Measurements from ENCODE around the gene ANKRD65.
"Not testable (repeated sequence)": the region's sequence is repeated elsewhere in the genome, so short reads cannot be mapped to it uniquely, and the experiment has no call there.

The ANKRD65 gene

DNA sequence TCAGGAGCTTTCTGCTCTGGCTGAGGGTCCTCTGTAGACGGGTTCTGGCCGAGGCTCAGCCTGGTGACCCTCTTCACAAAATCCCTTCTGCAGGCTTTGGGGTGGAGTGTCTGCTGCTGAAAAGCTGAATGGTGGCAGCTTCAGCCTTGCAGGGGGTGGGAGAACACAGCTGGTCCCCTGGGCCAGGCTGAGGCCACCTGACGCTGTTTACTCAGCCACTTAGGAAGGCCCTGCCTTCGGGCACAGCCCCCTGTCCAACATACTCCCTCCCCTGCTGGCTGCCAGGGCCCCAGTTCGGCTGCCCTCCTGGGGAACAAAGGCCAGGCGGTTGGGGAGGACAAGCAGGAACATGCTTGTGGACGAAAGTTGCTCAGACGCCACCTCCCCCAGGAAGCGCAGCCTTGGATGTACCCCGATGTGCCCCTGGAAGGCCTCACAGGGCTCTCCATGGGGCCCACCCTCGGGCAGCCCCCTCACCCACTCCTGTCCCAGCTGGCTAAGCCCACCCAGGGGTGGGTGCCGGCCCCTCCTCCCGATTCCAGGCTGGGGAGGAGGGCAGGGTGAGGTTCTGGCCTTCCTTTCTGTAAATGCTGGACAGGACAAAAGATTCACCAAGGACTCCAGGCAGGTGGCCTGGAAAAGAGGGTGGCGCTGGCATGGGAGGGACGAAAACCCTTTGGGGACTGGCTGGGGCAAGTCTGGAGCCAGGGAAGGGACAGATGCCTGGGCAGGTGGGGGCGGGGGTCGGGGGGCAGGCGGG is at the start of gene ANKRD65:
ANKRD65 (minus strand) TSS at position 130 of the 760 bp plus-strand sequence. CDS start 271 bp downstream, outside the sequence.
- DNase-seq = no peak

DNA sequence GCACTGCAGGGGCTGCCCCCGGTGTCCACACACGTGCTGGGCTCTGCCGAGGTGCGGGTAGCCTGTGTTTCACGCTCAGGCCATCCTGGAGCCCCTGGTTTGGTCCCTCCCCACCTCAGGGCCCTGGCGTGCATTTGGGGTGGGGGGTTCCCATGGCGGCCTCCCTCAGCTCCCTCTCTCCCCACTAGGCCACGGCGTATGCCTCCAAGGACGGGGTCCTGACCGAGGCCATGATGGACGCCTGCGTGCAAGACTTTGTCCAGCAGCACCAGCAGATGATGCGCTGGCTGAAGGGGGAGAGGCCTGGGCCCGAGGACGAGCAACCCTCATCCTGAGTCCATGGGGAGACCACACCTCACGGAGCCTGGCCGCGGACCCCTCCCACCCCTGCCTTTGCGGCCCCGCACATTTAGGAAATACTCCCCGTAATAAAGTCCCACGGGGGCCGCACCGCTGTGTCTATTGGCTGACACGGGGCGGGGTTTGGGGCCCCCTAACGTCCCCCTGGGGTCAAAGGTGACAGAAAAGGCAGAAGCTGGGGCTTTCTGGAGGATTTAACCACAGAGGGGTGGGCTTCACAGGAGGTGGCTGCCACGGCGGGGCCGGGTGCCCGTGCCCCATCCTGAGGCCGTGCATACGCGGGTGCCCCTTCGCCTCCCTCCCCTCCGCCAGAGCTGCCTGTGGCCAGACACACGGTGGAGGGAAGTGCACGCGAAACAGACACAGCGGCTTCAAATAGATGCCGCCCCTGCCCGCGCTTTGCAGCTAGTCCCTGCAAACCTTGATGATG is 47.3 kb upstream of the ANKRD65 start:
- not testable (repeated sequence) for DNase-seq

DNA sequence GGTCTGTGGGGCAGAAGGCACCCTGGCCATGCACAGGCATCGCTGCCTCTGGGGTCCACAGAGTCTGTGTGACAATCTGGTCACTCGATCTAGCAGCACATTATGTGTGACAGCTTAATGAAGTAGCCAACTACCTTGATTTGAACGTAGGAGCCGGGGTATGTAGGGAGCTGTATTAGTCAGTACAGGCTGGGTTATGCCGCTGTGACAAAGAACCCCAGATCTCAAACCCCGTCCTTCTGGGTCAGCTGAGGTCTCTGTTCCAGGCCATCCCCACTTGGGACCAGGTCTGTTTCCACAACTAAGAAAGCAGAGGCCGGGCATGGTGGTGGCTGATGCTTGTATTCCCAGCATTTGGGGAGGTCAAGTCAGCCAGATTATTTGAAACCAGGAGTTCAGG is 42.2 kb upstream of the ANKRD65 start:
- DNase-seq = no peak

DNA sequence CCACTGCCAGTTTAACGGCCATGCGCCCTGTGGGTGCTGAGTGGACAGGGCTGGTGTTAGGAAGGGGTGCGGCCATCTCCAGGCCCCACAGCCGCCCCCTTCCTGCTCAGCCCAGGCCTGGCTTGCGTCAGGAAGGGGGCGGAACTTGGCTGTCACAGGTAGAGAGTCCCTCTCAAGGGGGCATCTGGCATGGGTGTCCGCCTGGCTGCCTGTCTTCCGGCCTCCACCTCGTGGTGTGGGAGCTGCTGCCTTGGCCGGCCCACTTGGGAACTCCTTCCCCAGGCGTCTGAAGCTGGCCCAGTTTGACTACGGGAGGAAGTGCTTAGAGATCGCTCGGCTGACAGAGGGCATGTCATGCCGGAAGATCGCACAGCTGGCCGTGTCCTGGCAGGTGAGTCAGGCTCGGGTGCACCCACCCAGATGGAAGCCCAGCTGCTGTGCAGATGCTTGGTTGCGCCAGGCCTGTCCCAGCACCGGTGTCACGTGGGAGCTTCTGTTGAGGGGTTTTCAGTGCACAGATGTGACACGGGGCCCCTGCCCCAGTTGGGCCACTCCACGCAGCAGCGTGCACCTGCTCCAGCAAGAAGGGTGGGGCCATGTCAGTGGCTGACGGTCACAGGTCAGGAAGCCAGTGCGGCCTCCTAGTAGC is 41.4 kb upstream of the ANKRD65 start:
- no peak for DNase-seq

DNA sequence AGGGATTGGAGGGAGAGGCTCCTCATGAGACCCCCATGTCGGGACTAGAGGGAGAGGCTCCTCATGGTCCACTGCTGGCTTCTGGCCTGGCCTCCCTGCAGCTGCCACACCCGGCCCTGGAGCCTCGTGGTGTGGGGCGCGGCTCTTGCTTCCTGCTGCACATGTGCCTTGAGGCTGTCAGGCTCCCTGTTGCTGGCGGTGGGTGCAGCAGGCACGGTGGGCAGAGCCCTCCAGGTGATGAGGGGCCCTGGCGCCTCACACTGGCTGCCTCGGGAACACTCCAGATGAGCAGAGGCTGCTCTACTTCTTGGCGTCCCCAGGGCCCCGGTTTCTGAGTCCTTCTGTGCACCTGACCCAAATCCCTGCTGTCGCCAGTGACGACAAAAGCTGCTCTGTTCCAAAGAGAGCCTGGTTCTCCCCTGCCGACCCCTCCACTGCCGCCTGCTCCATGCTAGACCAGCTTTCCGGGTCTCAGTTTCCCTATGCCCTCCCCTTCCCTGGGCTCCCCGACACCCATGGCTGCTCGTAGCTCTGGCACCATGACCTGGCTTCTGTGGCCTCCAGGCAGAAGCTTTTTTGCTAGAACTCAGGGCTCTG is 40.7 kb upstream of the ANKRD65 start:
- no peak for DNase-seq

GRCh38 chr1:1460540-1461130 is 39.6 kb upstream of the ANKRD65 start:
- DNase-seq = no peak

DNA sequence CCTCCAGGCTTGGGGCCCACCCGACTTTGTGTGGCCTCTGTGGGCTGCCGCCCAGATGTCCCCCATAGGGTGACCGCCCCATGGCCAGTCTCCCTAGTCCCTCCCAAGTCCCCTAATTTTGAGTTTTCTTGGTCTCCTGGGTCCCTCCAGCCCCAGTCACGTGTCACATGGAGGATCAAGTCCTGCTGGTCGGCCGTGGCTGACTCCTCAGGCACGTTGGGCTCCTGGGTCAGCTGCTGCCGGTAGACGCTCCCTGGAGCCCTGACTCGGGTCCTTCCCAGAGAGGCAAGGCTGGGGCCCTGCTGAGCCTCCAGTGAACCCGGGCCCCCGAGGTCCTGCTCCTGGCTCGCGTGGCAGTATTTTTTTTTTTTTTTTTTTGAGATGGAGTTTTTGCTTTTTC is 38.6 kb upstream of the ANKRD65 start:
- DNase-seq = not testable (repeated sequence)

- DNase-seq = not testable (repeated sequence)
Measured at GRCh38 chr1:1459156-1459555, 38.1 kb upstream of the ANKRD65 start.

- DNase-seq = not testable (repeated sequence)
Measured at GRCh38 chr1:1456683-1457255, 35.7 kb upstream of the ANKRD65 start.

GRCh38 chr1:1455934-1456333 is 34.9 kb upstream of the ANKRD65 start:
- DNase-seq = not testable (repeated sequence)

DNA sequence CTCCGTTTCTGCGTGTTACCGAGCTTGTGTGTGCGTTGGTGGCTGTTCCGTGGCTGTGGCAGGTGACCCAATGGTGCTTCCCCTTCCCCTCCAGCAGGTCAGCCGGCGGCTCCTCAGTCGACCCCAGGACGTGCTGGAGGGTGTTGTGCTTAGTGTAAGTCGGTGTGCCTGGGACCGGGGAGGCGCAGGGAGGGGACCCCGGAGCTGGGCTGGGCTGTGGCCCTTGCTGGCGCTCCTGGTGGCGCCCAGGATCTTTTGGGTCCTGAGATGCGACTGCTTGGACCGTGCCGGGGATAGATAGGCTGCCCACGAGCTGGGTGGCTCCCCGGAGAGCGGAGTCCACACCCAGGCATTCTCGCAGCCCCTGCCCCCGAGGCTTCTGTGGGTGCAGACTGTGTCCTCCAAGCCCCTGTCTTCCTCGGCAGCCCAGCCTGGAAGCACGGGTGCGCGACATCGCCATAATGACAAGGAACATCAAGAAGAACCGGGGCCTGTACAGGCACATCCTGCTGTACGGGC is 34.3 kb upstream of the ANKRD65 start:
- no peak for DNase-seq

GRCh38 chr1:1454286-1455056 is 33.4 kb upstream of the ANKRD65 start:
- not testable (repeated sequence) for DNase-seq

GRCh38 chr1:1452882-1453281 is 31.8 kb upstream of the ANKRD65 start:
- no peak for DNase-seq

DNA sequence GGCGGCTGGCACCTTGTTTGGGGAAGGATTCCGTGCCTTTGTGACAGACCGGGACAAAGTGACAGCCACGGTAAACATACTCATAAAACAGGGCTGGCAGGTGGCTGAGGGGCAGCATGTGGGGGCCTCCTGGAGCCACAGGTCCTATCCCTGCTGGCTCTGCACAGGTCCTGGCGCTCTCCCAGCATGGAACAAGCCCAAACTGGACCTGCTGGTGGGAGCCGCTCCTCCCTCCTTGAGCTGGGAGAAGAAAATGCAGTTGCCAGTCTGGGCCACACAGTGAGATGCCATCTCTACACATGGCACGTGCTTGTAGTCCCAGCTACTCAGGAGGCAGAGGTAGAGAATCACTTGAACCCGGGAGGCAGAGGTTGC is 31.3 kb upstream of the ANKRD65 start:
- DNase-seq = not testable (repeated sequence)

GRCh38 chr1:1451696-1452364 is 30.8 kb upstream of the ANKRD65 start:
- DNase-seq = no peak

DNA sequence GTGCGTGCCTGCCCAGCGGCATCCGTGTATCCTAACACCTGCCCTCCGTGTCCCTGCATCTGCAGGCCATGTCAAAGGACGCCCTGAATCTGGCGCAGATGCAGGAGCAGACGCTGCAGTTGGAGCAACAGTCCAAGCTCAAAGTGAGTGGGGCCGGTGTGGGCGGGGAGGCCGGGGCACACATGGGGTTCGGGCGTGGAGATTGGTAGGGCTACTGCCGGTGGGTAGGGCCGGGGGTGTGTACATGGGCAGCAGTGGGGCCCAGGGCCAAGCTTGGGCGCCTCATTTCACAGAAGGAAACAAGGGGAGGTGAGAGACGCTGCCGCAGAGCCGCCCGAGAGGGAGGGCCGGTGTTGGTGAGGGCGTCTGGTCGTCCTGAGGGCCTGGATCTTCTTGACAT is 29.5 kb upstream of the ANKRD65 start:
- not testable (repeated sequence) for DNase-seq

GRCh38 chr1:1449099-1449739 is 28.1 kb upstream of the ANKRD65 start, which contains the start of gene ATAD3C:
Gene ATAD3C, plus strand, starts transcription at chr1:1449689. Its CDS starts 995 bp downstream, at chr1:1450684.
- no peak for DNase-seq

DNA sequence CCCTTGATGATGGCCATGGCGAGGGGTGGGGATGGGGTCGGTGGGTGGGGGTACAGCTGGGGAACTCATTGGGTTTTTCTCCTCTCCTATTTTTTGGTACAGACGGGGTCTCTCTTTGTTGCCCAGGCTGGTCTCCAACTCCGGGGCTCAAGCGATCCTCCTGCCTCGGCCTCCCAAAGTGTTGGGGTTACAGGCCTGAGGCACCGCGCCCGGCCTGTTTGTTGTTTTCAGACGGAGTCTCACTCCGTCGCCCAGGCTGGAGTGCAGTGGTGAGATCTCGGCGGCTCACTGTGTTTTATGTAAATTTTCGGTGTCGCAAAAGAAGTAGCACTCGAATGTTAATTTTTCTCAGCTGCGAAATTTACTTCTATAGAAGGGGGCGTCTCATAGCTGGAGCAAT is 25.6 kb upstream of the ANKRD65 start:
- DNase-seq = not testable (repeated sequence)

DNA sequence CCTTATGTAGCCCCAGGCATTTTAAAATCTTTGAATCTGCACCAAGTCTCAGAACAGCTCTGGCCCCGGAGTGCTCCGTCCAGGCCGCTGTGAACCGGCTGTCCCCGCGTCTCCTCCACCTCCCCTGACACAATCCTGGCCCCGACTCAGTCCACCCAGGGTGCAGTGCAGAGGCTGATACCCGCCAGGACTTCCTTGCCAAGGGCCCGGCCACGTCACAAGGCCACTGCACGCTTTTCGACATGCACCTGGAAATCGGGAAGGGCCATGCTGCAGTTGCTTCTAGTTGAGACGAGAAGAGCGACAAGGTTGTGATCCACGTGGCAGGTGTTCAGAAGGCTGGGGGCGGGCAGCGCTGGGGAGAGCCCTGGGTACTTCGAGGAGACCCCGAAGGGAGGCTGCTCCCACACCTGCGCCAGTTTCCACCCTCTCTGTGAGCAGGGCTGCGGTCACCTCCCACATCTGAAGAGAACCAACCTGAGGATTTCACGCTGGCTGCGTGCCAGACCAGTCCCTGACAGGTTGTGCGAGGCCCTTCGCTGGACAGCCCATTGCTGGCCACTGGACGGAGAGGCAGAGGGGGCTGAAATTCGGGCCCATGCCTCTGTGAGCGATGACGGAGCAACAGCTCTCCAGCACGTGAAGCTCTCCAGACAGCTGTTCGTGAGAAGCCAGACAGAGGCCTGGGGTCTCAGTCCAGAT is 21.1 kb upstream of the ANKRD65 start:
- no peak for DNase-seq
